Measurements from ENCODE around the gene XRCC4.

Gene XRCC4

DNA sequence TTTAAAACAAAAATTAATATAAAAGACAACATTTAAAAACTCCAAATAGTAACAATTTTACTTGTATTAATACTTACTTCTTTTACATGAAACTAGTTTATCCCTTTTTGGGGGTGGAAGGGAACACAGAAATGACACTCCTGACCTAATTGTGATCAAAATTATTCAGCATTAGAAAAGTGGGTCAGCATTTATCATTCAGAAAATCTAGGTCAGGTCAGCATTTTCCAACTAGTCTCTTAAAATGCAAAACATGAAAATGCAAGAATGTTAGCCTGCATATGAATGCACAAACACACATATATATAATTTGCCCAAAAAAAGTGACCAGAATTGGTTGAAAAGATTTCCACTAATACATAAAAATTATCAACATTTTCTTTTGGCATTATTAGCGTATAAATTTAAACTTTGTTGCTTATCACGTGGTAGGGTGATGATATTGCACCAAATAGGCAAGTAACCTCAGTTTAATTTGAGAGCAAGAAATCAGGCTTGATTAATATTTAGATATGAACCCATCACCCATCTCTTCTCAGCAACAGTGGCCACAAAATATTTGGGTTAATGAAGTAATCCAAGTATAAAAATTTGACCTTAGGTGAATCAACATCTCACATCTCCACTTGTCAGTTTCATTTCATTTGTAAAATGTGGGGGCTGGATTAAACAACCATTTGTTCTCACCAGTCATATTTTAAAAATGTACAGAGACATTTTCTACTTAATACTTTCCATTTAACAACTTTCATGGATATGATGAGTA is 5.9 kb upstream of the XRCC4 start:
- no peak for DNase-seq

DNA sequence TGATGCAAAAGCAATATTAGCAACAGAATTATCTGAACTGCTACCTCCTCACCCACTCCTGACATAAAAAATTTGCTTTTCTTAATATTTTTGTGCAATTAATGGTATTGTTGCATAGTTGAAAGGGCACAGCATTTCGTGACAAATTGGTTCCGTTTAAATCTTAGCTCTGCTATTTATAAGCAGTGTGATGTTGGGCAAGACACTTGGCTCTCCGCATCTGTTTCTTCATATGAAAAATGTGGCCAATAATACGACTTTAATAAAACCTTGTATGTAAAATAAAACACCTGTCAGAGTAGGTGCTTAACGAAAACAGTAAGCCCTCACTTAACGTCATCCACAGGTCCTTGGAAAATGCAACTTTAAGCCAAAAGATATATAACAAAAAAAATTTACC is 4.4 kb upstream of the XRCC4 start:
- peak in 2 of 4 experiments; percentile 5 to 16 for DNase-seq

DNA sequence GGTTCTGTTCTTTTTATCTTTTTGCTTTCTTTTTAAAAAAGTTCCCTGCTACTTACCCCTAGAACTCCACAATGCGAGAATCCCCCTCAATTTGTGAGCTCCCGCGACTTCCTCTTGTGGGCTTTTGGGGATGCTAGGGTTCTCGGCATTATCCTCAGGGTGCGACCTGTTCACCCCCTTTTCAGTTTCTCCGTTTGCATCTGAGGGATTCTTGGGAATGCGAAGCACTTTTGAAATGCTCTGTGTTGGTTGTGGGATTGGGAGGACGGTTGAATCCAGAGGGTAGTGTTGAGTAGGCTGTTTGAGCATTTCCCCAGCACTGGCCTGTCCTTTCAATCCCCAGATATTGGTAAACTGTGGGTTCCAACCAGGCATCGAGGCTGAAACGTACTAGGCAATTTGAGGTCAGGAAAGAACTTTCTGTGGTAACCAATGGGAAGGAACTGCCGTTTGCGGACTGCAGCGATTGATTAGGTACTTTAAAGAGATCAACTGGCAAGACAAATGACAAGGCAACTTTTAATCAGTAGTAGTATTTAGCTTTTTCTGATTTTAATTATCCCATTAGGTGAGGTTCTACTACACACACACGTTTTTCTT is 415 bp downstream of the XRCC4 start:
- DNase-seq: peak in 3 of 4 experiments; percentile 47 to 51 (median 48)

DNA sequence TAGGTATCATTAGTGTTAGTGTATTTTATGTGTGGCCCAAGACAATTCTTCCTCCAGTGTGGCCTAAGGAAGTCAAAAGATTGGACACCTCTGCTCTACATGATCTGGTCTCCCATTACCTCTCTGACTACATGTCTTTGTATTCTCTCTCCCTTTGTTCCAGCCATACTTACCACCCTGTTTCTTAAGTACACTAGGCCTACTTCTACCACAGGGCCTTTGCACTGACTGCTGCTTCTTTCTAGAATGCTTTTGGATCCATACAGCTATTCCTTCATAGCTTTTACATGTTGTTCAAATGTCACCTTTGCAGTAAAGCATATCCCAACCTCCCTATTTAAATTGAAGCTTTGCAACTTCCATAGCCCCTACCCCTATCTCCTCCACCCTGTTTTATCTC is 5.4 kb downstream of the XRCC4 start:
- DNase-seq: no peak

DNA sequence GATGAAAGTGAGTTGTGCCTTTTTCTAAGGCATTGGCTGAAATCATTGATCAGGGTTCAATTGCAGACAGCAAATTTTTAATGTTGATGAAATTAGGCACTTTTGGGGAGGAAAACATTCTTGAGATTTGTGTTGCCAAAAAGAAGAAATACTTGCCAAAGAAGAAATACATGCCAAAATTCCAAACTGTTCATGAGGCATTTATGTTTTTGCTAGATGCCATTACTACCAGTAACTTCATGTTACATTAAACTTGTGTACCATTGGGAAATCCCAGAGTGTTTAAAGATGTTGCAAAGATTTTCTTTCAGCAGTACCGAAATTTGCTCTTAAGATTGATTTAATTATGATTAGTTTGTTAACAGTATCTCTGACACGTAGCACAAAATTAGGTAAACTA is 7.0 kb downstream of the XRCC4 start:
- DNase-seq: no peak

DNA sequence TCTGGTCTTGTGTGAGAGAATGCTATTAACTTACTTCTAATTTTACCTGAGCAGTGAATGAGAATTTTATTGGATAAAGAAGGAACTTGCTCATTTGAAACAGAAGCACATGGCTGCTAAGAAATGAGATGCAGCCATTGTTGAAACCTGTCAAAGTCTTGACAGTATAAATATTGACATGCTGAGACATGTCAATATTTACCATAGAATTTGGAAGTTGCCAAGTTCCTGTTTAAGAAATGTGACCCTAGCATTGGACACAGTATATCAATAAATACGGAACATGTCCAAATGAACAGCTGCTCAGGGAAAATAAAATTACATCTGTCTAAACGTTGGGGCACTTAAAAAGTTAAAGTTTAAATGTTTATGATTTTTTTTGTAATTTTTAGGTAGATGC is 7.8 kb downstream of the XRCC4 start:
- DNase-seq: no peak

DNA sequence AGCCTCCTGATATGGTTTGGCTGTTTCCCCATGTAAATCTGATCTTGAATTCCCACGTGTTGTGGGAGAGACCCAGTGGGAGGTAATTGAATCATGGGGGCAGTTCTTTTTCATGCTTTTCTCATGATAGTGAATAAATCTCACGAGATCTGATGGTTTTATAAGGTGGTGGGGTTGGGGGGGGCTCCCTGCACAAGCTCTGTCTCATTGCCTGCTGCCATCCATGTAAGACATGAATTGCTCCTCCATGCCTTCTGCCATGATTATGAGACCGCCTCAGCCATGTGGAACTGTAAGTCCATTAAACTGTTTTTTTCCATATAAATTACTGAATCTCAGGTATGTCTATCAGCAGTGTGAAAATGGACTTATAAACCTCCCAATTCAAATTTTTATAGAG is 12.8 kb downstream of the XRCC4 start:
- no peak for DNase-seq

DNA sequence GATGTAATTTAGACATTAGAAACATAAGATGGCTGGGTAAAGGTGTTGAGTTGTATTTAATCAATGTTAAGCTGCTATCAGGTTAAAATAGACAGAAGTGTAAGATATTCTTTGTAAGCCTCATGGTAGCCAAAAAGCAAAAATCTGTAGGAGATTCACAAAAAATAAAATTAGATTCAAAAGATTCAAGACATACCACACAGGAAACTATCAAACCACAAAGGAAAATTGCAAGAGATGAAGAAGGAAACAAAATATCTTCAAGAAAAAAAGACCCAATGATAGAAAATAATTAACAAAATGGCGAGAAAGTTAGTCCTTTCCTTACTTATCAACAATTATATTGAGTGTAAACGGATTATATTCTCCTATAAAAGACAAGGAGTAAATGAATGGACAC is 15.3 kb downstream of the XRCC4 start:
- DNase-seq: no peak

DNA sequence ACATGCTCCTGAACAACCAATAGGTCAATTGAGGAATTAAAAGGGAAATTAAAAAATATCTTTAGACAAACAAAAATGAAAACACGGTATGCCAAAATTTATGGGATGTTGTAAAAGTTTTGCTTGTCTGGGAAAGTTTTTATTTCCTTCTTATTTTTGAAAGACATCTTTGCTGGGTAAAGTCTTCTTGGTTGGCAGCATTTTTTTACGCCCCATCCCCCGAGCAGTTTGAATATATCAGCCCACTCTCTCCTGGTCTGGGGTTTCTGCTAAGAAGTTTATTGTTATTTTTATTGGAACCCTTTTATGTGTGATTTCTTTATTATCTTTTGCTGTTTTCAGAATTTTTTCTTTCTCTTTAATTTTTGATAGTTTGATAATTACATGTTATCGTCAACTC is 16.3 kb downstream of the XRCC4 start:
- DNase-seq: no peak

DNA sequence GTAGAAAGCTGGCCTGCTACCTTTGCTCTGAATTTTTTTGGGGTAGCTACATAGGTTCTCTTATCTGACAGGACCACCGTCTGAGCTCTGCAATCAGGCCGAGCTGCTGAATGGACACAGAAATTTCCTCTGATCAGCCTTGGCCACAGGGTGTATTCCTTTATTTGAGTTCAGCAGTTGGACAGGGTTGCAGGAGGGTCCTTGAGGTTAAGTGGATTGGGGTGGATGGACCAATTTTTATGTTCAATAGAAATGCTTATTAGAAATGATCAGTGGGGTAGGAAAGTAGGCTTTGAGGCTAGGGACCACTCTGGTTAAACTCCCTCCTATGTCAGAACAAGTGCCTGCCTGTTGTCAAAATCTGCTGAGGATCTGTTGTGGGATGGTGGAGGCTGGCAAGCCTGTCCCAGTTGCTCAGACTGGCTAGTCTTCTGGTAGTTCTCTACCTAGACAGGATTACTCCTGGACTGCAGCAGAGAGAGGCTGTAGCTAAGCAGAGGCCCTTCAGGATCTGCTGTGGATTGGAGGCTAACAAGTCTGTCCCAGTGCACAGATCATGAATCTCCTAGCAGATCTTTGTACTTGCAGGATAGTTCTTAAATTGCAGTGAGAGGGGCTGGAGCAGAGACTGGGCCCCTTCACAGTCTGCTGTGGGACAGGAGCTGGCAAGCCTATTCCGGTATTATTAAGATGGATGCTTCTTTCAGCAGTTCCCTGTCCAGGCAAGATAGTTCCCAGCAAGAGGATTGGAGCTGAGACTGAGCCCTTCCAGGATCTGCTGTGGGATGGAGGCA is 18.0 kb downstream of the XRCC4 start:
- no peak for DNase-seq

DNA sequence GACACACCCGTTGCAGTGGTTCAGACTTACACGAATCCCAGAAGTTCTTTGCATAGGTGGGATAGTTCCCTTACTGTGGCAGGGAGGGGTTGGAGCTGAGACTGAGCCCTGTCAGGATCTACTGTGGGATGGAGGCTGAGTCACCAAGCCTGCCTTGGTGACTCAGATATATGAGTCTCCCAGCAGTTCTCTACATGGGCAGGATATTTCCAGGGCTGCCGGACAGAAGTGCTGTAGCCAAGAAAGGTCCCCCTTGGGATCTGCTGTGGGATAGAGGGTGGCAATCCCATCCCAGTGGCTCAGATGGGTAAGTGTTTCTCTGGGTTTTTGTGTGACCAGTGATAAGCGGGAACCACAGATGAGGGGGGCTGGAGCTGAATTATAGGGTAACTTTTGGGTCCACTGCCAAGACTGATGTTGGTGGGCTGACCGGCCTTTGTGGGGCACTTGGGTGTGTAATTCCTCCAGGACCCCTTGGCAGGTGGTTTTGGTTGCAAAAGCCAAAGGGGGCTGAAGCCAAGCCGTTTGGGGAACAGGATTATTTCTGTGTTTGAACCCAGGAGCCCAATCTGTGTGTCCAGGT is 18.7 kb downstream of the XRCC4 start:
- DNase-seq: peak; percentile 23 to 55 (median 53)

DNA sequence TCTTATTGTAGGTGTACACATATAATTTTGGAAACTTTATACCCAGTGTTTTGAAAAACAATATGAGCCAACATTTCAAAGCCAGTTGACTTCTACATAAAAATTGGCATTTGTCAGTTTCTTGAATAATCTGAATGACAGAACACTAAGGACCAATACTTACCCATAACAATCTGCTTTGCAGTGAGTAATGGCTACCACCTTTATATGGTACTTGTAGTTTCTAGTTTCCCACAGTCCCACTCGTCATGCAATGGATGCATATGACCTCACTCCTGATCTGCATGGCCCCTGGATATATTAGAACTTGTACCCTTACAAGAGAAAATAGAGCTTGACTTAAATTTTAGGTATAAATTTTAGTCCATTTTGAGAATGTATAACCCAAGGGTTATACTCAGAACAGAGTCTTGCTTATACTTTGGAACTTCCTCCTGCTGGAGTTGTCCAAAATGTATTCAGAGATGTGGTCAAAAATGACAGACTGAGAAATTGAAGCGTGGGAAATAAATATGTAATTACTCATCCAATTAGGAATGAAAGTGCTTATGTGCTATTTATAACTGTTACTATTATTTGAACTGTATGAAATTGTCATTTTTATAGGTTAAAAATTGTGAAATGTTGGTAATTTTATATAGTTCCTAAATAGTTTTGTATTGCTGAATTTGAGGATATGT is 19.5 kb downstream of the XRCC4 start:
- peak in 2 of 4 experiments; percentile 17 to 23 for DNase-seq

DNA sequence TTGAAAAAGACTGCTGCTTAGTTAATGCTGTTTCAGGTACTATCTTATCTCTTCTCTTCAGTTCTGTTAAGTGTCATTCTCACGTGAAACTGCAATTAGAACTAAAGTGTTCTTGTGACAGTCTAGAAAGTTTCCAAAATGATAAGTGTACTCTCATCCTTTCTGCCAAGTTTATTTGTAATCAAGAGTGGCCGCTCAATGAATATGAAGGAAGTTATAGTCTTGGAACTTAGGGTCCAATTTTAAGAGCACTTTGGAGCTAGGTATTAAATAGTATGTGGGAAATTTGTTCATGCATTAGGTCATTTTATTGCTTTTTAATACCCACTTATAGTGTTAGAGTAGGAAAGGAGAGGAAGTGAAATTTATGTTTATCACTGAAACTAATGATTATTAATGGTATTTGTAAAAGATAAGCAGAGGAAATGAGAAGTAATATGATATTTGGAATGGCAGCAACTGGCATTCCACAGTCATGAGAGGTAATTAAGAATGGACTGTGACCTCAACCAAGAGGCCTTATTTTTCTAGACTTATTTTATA is 20.4 kb downstream of the XRCC4 start:
- no peak for DNase-seq

DNA sequence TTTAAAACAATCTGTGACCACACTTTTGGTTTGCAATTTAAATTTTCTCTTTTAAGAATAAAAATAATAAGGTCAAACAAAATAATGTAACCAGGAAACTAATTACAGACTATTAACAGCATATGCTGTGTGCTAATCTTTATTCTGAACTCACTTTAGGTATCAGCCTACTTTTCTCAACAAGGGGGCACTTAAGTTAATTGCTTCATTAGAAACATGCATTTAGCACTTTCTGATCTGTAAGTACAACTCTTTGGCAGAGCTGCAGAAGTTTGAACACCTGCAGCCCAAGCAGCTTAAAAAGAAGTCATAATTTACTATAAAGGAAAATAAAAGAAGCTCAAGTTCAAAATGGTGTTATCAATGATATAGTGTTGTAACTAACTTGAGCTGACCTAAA is 21.7 kb downstream of the XRCC4 start:
- no peak for DNase-seq

DNA sequence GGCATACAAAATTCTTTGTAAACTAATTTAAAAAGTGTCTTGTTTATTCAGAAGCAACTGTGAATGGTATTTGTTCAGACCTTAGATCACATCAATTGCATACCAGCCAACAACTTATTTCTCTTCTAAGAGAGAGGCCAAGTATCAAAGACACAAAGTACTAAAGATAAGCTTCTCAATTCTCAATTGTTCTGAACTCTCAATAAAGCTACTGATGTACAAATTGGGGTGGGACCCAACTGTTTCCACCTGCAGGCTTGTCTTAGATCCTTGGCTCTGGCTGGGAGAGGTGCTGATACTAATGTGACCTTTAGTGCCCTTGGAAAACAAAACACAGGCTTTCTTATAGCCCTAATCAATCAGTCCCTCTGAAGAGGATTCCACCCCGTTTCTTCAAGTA is 22.1 kb downstream of the XRCC4 start:
- DNase-seq: no peak

DNA sequence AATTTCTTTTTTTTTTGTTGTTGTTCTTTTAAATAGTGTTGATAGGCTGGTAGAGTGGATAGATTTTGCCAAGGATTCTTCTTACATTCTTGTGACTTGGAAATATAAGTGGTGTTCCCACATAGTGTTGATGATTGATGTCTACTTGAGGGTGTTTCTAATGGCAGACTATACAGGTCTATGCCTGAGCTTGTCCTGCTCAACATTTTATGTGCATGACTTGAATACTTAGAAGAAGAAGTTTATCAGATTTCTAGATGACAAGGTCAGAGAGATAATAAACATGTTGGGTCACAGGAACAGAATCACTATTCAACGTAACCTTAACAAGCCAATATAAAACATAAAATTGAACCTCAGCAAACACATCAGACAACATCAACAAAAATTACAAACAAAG is 24.2 kb downstream of the XRCC4 start:
- no peak for DNase-seq

DNA sequence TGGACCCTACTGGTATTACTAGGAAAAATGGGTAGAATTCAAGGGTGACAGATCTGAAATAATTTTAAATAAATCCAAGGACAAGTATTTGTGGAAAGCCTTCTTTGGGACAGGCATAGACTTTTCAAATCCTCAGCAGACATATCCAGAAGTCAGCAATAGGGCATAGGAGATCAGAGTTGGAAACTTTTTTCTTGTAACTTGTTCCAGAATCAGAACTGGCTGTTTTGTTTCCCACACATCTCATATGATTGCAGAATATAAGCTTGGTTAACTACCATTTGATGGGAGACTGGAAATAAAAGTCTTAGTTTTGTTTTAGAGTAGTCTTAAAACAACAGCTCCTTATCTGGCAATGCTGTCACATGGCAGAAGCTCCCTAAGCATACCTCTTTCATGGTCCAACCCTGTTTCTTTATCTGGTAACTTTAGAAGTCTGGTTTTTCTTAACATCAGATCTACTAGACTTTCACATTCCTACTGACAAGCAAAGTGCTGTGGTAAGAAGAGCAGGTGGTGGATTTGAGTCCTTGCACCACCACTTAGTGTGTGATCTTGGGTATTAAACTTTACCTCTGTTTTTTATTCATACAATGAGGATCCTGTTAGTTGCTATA is 25.1 kb downstream of the XRCC4 start:
- DNase-seq: no peak

DNA sequence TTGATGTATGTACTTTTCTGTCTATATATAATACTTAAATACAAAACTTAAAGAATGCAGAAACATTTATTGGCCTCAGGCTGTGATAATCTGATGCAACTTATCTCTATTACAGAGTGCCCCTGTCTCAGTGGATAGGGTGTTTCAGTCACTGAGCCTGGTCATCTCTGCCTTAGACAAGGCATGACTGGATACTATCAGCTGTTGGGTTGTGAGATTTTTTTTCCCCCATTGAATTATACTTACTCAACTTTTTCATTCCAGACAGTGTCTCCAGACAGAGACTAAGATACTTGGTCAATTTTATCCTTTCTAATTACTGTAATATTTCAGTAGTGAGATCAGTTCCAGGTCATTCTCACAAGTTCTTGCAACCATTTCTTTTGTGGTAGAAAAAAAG is 26.7 kb downstream of the XRCC4 start:
- DNase-seq: no peak

DNA sequence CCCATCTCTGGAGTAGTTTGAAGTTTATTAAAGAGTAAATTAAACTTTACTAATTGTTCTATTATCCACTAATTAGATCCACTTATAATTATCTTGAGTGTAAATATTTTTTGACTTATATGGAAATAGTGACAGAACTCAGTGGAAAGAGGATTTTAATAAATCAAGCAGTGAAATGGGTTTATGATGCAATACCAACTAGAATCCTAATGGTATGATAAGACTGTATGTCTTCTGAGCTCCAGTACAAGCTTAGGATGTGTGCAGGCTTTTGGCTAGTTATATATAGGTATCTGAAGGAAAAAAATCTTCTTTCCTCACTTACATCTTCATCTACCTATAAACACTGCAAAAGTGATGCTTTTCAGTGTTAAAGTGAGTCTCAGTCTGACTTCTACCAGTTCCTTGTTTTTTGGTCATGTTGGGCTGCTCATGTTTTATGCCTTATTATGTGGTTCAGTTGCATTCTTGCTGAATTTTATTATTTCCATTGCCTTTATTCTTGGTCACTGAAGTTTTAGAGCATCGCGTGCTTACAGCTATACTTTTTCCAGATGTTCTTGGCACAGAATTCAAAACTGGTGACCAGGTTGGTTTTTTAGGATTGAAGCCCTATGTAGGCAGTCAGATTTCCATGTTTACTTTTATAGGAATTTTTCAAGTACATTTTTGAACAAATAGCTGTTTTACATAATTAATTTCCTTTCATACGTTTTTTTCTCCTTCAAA is 30.5 kb downstream of the XRCC4 start:
- no peak for DNase-seq

DNA sequence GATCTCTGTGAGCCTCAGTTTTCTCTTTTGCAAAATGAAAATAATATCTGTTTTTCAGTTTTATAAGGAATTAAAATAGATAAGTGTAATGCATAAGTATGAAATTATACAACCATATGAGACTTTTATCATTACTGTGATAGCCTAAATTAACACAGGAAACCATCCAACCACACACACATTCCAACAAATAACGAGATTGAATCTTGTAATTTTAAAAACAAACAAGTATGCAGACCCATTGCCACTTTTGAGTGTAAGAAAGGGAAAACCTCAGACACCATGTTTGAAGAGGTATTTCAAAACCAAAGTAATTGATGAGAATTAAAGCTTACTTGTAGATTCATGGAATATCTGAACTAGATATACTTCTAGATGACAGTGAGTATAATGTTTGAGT is 32.0 kb downstream of the XRCC4 start:
- DNase-seq: no peak

DNA sequence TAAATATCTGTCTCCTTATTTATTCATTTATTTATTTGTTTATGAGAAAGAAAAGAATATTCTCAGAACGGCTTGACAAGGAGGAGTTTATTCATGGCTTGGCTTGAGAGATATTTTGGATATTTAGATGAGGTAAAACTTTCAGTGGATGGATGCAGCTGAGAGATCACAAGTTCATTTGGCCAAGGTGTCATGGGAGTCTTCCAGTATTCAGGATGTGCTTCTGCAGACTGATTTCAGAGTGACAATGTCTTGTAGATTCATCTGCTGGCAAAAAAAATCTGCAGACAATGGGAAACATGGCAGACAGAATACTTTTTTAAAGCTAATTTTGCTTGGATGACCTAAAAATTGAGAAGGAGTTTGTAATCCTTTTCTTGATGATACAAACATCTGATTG is 38.5 kb downstream of the XRCC4 start:
- DNase-seq: no peak
